ENCODE measurements around the gene ECM1. TPM values are rescaled to one million over a fixed set of nuclear protein-coding genes. Genes with fewer than 3 reads are reported as not detected.

Gene ECM1
- polyA plus RNA-seq (2012; ENCODE audit: low read depth, missing spikeins), result 0.56 TPM

DNA sequence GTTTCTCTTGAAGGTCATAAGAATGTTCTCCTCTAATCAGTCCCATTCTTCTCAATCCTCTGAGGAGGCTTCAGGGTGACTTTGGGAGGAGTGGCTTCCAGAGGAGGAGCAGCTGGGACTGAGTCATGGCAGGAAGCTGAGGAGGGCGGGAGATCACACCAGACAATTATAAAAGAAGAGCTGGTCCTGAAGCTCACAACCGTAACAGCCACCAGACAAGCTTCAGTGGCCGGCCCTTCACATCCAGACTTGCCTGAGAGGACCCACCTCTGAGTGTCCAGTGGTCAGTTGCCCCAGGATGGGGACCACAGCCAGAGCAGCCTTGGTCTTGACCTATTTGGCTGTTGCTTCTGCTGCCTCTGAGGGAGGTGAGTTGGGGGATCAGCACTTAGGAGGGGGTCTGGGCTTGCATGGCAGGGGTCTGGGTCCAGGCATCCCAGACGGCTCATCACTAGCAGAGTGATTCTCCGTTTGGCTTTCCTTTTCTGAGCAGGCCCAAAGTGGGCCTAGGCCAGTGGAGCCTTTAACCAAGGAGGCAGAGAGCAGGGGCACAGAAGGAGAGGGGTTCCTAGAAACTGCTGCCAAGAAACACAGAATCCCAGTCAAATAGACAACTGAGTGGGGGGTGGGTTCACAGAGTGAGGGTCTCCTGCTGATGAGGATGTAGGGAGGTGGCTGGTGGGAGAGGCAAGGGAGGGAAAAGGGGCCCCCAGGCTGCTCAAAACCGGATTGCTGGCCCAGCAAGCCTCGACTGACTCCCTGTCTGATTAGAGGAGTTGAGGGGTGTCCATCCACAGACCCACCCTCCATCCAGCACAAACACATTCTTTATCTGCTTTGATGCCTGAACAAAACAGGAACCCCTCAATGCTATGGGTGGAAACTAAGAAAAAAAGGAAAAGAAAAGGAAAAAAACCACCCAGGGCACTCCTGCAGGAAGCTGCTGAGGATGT, at the start of gene ECM1:
TSS of gene ECM1 (plus strand) at position 198 of the 953 bp plus-strand sequence. CDS start at position 299, 101 bp downstream.
- no peak for DNase-seq (ENCODE audit: insufficient read length, low spot score)
- TF ChIP-seq POLR2AphosphoS5 (IDR thresholded peaks at IDR 0.05; ENCODE audit: low read depth, low read length) (no peak), TAF1 (IDR thresholded peaks at IDR 0.05; ENCODE audit: low read depth, low read length) (no peak), POLR2A (IDR thresholded peaks at IDR 0.05; ENCODE audit: low read depth, low read length) (no peak), POU2F2 (IDR thresholded peaks at IDR 0.05; ENCODE audit: low read depth, low read length) (no peak), PAX5 (IDR thresholded peaks at IDR 0.05; ENCODE audit: insufficient read depth, low read length, severe bottlenecking) (no peak), SPI1 (IDR thresholded peaks at IDR 0.05; ENCODE audit: low read depth, low read length) (no peak)
- no peak for FAIRE-seq

DNA sequence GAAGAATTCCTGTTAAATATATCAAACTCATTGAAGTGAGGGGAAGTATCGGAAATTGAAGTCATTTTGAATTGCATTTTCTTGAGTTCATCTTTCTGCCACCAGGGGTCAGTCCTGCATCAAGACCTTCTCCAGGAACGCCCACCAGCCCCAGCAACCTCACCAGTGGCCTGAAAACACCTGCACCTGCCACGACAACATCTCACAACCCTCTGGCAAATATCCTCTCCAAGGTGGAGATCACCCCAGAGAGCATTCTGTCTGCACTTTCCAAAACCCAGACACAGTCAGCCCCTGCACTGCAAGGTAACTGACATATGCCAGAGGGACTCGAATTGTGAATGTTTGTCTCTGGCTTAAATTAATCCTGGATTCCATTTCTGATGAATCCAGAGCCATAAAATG, 43.5 kb upstream of the ECM1 start:
- no peak for TF ChIP-seq PAX5 (IDR thresholded peaks at IDR 0.05; ENCODE audit: insufficient read depth, low read length, severe bottlenecking)
- no peak for TF ChIP-seq TAF1 (IDR thresholded peaks at IDR 0.05; ENCODE audit: low read depth, low read length)
- no peak for TF ChIP-seq POU2F2 (IDR thresholded peaks at IDR 0.05; ENCODE audit: low read depth, low read length)
- no peak for TF ChIP-seq SPI1 (IDR thresholded peaks at IDR 0.05; ENCODE audit: low read depth, low read length)
- no peak for TF ChIP-seq POLR2A (IDR thresholded peaks at IDR 0.05; ENCODE audit: low read depth, low read length)
- DNase-seq (ENCODE audit: insufficient read length, low spot score) (peak; percentile 60), FAIRE-seq (peak; percentile 79)

GRCh38 chr1:150466964-150467363, 40.9 kb upstream of the ECM1 start:
- TF ChIP-seq SPI1 (IDR thresholded peaks at IDR 0.05; ENCODE audit: low read depth, low read length) (no peak), PAX5 (IDR thresholded peaks at IDR 0.05; ENCODE audit: insufficient read depth, low read length, severe bottlenecking) (no peak), TAF1 (IDR thresholded peaks at IDR 0.05; ENCODE audit: low read depth, low read length) (no peak), POU2F2 (IDR thresholded peaks at IDR 0.05; ENCODE audit: low read depth, low read length) (no peak), POLR2A (IDR thresholded peaks at IDR 0.05; ENCODE audit: low read depth, low read length) (no peak), POLR2AphosphoS5 (IDR thresholded peaks at IDR 0.05; ENCODE audit: low read depth, low read length) (no peak)
- FAIRE-seq, result no peak
- no peak for DNase-seq (ENCODE audit: insufficient read length, low spot score)

DNA sequence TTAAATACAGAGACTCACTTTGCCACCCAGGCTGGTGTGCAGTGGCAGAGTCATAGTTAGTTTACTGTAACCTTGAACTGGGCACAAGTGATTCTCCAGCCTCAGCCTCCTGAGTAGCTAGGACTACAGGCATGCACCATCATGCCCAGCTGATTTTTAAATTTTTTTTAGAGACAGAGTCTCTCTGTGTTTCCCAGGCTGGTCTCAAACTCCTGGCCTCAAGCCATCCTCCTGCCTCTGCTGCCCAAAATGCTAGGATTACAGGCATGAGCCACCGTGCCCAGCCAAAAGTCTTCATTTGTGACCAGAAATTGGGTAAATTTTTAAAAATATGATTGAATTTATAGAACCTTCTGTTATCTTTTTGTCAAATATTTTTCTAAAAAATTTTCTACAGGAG, 38.6 kb upstream of the ECM1 start:
- no peak for DNase-seq (ENCODE audit: insufficient read length, low spot score)
- FAIRE-seq, result no peak
- TF ChIP-seq SPI1 (IDR thresholded peaks at IDR 0.05; ENCODE audit: low read depth, low read length) (no peak), POU2F2 (IDR thresholded peaks at IDR 0.05; ENCODE audit: low read depth, low read length) (no peak), PAX5 (IDR thresholded peaks at IDR 0.05; ENCODE audit: insufficient read depth, low read length, severe bottlenecking) (no peak), POLR2A (IDR thresholded peaks at IDR 0.05; ENCODE audit: low read depth, low read length) (no peak), POLR2AphosphoS5 (IDR thresholded peaks at IDR 0.05; ENCODE audit: low read depth, low read length) (no peak), TAF1 (IDR thresholded peaks at IDR 0.05; ENCODE audit: low read depth, low read length) (no peak)

DNA sequence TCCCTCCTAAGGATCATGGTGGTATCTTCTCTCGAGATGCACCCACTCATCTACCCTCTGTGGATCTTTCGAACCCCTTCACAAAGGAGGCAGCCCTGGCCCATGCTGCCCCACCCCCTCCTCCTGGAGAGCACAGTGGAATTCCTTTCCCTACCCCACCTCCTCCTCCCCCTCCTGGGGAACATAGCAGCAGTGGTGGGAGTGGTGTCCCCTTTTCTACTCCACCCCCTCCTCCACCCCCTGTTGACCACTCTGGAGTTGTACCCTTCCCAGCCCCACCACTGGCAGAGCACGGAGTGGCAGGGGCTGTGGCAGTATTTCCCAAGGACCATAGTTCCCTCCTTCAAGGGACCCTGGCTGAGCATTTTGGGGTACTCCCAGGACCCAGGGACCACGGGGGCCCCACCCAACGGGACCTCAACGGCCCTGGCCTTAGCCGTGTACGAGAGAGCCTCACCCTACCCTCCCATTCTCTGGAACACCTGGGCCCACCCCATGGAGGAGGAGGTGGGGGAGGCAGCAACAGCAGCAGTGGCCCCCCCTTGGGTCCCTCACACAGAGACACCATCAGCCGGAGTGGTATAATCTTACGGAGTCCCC, 35.2 kb upstream of the ECM1 start:
- FAIRE-seq (no peak), DNase-seq (ENCODE audit: insufficient read length, low spot score) (no peak)
- TF ChIP-seq TAF1 (IDR thresholded peaks at IDR 0.05; ENCODE audit: low read depth, low read length) (no peak), SPI1 (IDR thresholded peaks at IDR 0.05; ENCODE audit: low read depth, low read length) (no peak), POLR2AphosphoS5 (IDR thresholded peaks at IDR 0.05; ENCODE audit: low read depth, low read length) (no peak), PAX5 (IDR thresholded peaks at IDR 0.05; ENCODE audit: insufficient read depth, low read length, severe bottlenecking) (no peak), POU2F2 (IDR thresholded peaks at IDR 0.05; ENCODE audit: low read depth, low read length) (no peak), POLR2A (IDR thresholded peaks at IDR 0.05; ENCODE audit: low read depth, low read length) (no peak)

- no peak for DNase-seq (ENCODE audit: insufficient read length, low spot score)
- TF ChIP-seq POLR2A (IDR thresholded peaks at IDR 0.05; ENCODE audit: low read depth, low read length) (no peak), PAX5 (IDR thresholded peaks at IDR 0.05; ENCODE audit: insufficient read depth, low read length, severe bottlenecking) (no peak), POLR2AphosphoS5 (IDR thresholded peaks at IDR 0.05; ENCODE audit: low read depth, low read length) (no peak), TAF1 (IDR thresholded peaks at IDR 0.05; ENCODE audit: low read depth, low read length) (no peak), SPI1 (IDR thresholded peaks at IDR 0.05; ENCODE audit: low read depth, low read length) (no peak), POU2F2 (IDR thresholded peaks at IDR 0.05; ENCODE audit: low read depth, low read length) (no peak)
- FAIRE-seq, result no peak
These were observed 34.2 kb upstream of the ECM1 start for GRCh38 chr1:150473659-150474058.

DNA sequence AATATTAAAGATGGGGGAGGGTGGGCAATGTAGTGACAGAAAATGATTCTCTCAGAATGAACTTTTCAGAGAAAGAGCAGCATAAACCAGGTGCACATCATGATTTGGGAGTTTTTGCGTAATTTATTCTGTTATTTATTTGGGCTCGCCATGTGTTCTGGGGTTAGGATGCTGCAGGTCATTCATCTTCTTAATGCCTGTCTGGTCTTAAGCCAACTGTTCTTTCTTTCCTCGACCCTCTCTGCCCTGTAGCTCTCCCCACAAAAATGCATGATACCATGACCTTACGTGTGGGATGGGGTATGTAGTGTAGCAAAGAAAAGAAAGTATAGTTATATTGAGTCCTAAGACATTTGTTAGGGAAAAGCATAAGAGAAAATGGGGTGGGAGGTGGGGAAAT, 33.0 kb upstream of the ECM1 start:
- FAIRE-seq (no peak), DNase-seq (ENCODE audit: insufficient read length, low spot score) (no peak)
- TF ChIP-seq TAF1 (IDR thresholded peaks at IDR 0.05; ENCODE audit: low read depth, low read length) (no peak), SPI1 (IDR thresholded peaks at IDR 0.05; ENCODE audit: low read depth, low read length) (no peak), PAX5 (IDR thresholded peaks at IDR 0.05; ENCODE audit: insufficient read depth, low read length, severe bottlenecking) (no peak), POU2F2 (IDR thresholded peaks at IDR 0.05; ENCODE audit: low read depth, low read length) (no peak), POLR2AphosphoS5 (IDR thresholded peaks at IDR 0.05; ENCODE audit: low read depth, low read length) (no peak)

- no peak for FAIRE-seq
- no peak for TF ChIP-seq POU2F2 (IDR thresholded peaks at IDR 0.05; ENCODE audit: low read depth, low read length)
- TF ChIP-seq PAX5 (IDR thresholded peaks at IDR 0.05; ENCODE audit: insufficient read depth, low read length, severe bottlenecking), result no peak
- no peak for TF ChIP-seq POLR2A (IDR thresholded peaks at IDR 0.05; ENCODE audit: low read depth, low read length)
- TF ChIP-seq POLR2AphosphoS5 (IDR thresholded peaks at IDR 0.05; ENCODE audit: low read depth, low read length), result no peak
- TF ChIP-seq TAF1 (IDR thresholded peaks at IDR 0.05; ENCODE audit: low read depth, low read length), result no peak
- TF ChIP-seq SPI1 (IDR thresholded peaks at IDR 0.05; ENCODE audit: low read depth, low read length), result no peak
- no peak for DNase-seq (ENCODE audit: insufficient read length, low spot score)
These were observed 31.2 kb upstream of the ECM1 start for GRCh38 chr1:150476754-150477153.

DNA sequence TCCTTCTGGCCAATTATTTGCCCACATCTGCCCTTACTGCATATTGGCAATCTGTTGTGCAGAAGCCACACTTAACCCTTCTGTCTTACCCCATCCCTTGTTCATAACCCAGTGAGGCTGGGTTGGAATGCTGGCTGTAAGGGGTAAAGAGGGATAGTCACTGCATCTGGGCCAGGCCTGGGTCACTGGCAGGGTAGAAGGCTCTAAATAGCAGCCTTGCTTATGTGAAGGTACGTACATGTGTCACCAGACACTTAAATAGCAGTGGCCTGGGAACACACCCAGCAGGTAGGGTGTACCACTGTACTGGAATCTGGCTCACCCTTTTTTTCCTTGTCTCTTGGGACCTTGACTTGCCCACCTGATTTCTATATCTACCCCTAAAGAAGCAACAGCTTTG, 30.6 kb upstream of the ECM1 start:
- DNase-seq (ENCODE audit: insufficient read length, low spot score) (no peak), FAIRE-seq (no peak)

More for the DNA sequence above, 30.6 kb upstream of the ECM1 start:
- no peak for TF ChIP-seq POU2F2 (IDR thresholded peaks at IDR 0.05; ENCODE audit: low read depth, low read length)
- TF ChIP-seq POLR2AphosphoS5 (IDR thresholded peaks at IDR 0.05; ENCODE audit: low read depth, low read length), result peak; percentile 51; the same call in 1 of the 2 replicates
- TF ChIP-seq POLR2A (IDR thresholded peaks at IDR 0.05; ENCODE audit: low read depth, low read length), result no peak
- TF ChIP-seq TAF1 (IDR thresholded peaks at IDR 0.05; ENCODE audit: low read depth, low read length), result no peak
- TF ChIP-seq PAX5 (IDR thresholded peaks at IDR 0.05; ENCODE audit: insufficient read depth, low read length, severe bottlenecking), result no peak
- no peak for TF ChIP-seq SPI1 (IDR thresholded peaks at IDR 0.05; ENCODE audit: low read depth, low read length)

All from GM12891 (cell line).